HG02759 (cell line): Measurements from ENCODE around the gene FHOD3.

ENCODE experiments used
- ATAC-seq: cut with Tn5 transposase; IDR thresholded peaks from one replicate; pipeline ENCODE4 v1.9.1; 2021; ENCODE audit warnings: mild to moderate bottlenecking, moderate library complexity; ENCODE audit not compliant: unreplicated experiment

The FHOD3 gene

DNA sequence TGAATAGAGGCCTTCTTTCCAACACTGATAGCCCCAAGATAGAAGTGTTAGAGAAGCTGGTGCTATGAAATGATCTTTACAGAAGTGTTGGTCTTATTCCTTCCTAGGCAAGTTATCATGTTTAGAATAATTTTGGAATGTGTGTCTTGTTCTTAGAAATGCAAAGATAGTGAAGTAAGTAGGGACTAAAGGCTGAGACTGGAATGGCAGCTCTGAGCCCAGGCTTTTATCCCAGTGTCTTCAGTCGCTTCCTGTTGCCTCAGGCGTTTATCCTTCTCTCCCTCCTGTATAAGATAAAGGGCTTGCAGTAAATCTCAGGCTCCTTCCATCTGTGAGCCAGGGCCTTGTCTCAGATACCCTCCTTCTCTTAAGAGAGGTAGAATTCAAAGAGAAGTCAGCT, 313.1 kb downstream of the FHOD3 start:
- ATAC-seq, result no peak

- ATAC-seq, result no peak
Observed at GRCh38 chr18:36613069-36613468, 315.6 kb downstream of the FHOD3 start.

DNA sequence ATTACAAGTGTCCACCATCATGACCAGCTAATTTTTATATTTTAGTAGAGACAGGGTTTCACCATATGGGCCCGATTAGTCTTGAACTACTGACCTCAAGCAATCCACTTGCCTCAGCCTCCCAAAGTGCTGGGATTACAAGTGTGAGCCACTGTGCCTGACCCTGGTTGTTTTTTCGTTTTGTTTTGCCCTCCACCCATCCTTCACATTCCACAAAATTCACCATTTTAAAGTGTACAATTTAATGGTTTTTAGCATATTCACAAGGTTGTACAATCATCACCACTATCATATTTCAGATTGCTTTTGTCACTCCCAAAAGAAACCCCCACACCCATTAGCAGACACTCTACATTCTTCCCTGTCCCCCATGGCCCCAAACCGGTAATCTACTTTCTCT, 316.3 kb downstream of the FHOD3 start:
- ATAC-seq, result no peak

GRCh38 chr18:36620788-36621187, 323.3 kb downstream of the FHOD3 start:
- ATAC-seq, result no peak

GRCh38 chr18:36622610-36623009, 325.1 kb downstream of the FHOD3 start:
- no peak for ATAC-seq

DNA sequence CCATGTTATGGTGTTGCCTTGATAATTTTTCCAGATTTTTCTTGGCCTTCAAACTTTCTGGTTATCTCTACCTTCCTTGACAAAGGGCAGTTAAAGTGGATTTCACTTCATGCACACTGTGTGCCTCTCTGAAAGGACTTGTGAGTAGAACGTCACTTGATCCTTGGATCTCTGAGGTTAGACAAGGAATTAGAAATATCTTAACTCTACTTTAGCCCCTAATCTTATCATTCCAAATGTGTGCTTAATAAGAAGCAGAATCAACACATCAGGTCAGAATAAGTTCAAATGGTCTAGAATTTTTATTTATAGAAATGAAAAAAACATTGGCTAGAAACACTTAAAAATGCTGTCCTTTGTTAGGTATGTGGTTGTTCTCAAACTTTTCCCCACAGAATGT, 325.6 kb downstream of the FHOD3 start:
- no peak for ATAC-seq

DNA sequence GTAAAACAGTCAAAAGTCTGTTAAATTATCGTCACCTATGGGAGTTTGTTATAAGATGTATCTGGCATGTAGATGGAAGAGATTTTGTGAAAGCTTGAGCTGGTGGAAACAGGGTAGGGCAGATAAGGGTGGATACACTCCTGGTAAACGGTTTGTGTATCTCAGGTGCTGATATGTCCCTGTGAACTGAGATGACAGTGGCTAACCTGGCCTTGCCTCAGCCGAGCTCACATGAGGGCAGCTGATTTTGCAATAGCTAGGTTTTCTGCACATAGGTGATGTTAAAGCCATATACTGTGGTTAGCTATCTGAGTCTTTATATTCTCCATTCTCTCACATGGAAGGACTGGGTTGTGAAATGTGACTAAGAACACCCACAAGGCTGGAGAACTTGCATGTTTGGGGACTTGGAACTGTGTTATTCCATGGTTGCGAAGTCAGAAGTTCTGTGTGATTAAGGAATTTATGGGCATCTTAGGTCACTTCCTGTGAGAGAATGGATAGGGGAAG, 326.2 kb downstream of the FHOD3 start:
- ATAC-seq, result no peak

- no peak for ATAC-seq
Observed at GRCh38 chr18:36624451-36625167, 327.1 kb downstream of the FHOD3 start.

- ATAC-seq, result no peak
Observed at GRCh38 chr18:36625386-36625785, 327.9 kb downstream of the FHOD3 start.

GRCh38 chr18:36627637-36628036, 330.1 kb downstream of the FHOD3 start:
- ATAC-seq, result no peak

DNA sequence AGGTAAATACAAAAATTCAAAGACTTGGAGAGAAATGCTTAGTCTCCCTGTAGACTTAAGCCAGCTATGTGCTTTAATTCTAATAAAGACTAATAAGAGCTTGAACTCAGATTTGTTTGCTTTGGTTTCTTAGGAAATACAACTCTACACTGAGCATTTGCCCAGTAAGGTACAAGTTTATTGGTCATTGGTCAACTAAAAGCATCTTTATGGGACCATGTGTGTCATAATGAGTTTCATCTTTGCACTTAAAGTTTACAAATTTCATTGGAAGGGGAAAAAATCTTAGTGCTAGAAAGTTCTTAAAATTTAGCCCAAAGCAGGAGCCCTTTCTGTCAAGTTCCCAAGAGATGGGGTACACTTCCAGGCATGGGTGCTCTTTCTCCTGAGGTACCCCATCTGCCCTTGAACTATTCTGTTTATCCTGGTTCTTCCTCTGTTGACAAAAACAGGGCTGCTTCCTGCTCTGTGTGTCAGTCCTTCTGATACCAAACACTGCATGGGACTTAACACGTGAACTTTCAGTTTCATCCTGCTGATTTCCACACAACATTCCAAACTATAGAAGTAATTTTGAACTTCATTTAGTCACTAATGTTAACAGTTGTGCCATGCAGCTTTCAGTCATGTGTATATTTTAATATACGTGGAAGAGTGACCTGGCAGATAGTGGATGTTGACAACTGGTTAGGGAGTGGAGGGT, 331.1 kb downstream of the FHOD3 start:
- ATAC-seq, result no peak

DNA sequence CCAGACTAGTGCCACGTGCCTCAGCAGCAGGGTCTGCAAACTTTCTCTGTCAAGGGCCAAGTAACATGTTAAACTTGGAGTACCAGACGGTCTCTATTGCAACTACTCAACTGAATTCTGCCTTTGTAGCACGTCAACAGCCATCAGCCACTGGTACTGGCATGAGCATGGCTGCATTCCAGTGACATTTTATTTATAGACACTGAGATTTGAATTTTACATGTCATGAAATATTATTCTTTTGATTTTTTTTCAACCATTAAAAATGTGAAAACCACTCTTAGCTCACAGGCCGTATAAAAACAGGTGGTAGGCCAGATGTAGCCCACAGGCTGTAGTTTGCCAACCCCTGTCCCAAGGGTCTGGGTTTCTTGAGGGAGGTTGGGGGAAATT, 331.6 kb downstream of the FHOD3 start:
- ATAC-seq, result no peak

- no peak for ATAC-seq
Observed at GRCh38 chr18:36629836-36630235, 332.3 kb downstream of the FHOD3 start.

DNA sequence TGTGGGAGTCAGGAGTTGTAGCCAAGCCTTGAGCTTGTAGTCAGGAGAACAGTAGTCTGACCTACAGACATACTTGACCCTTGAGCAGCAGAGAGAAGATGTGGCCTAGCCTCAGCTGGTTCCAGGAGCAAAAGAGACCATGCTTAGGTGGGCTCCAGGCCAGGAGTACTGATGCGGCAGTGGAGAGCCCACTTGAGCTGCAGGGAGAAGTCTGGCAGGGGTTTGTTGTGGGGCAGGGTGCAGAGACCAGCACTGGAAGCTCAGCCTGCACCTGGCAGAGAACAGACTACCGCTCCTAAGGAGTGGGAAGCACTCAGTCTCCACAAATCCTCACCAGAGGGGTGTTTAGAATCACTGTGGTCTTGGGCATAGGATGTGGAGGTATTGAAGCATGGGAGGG, 333.4 kb downstream of the FHOD3 start:
- ATAC-seq, result no peak

DNA sequence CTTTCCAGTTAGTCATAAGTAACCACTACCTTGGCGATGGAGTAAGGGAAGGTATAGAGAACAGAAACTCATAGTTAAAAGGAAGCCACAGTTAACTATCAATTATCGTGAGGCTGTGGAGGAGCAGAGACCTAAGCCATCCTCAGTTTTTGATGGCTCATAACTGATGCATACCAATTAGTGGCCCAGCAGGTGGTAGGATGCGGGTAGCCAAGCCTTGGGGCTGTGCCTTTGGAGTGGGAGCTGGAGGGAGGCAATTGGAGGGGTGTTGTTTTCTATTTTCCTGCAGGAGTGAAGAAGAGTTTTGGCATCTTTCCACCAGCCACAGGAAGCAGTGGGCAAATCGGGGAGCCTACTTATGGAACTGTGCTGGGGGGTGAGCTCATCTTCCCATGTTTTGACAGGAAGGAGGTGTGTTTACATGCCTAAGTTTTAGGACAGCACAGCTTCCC, 336.5 kb downstream of the FHOD3 start:
- ATAC-seq, result peak; percentile 18

GRCh38 chr18:36634573-36635216, 337.2 kb downstream of the FHOD3 start:
- ATAC-seq, result no peak

DNA sequence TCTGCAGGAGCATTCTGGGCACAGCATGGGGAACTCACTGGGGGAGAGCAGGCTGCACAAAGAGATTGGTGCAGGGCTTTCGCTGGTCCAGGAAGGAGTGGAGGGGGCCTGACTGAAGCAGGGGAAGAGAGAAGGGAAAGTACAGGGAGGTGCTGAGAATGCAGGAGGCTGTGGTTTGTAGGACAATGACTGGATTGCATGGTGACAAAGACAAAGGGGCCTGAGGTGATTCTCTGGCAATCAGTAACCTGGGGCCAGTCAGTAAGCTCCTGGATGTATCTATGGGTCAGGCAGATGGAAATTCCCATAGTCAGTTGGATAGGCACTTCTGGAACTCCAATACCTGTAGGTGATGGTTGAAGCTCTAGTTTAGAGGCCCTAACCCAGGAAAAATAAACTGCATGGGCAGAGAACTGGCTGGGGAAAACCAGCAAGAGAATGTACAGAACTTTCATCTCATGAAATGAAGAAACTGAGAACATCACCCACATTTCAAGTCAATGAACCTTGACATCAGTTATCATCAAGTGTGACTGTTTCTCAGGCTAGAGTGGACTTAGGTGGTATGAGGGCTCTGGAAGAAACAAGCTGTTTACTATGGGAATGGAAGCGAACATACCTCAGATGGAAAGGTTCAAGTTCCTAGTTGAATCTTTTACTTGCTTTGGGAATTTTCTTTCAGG, 338.0 kb downstream of the FHOD3 start:
- ATAC-seq, result peak; percentile 51

GRCh38 chr18:36636237-36636817, 338.8 kb downstream of the FHOD3 start:
- ATAC-seq, result peak; percentile 10

DNA sequence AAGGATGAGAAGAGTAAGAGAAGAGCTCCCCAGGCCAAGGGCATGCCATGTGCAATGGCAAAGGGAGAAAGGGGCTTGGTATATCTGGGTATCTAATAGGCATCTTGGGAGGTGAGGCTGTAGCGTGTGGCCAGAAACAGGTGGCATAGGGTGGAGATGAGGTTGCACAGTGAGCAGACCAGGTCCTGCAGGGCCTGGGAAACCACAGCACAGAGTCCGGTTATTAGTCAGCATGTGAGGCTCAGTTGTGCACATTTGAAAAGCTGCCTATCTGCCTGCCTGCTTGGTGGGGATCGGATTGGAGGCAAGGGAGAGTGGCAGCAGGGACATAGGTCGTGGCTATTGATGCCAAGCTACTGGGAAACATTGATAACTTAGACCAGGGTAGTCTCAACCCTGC, 340.7 kb downstream of the FHOD3 start:
- peak; percentile 90 for ATAC-seq

DNA sequence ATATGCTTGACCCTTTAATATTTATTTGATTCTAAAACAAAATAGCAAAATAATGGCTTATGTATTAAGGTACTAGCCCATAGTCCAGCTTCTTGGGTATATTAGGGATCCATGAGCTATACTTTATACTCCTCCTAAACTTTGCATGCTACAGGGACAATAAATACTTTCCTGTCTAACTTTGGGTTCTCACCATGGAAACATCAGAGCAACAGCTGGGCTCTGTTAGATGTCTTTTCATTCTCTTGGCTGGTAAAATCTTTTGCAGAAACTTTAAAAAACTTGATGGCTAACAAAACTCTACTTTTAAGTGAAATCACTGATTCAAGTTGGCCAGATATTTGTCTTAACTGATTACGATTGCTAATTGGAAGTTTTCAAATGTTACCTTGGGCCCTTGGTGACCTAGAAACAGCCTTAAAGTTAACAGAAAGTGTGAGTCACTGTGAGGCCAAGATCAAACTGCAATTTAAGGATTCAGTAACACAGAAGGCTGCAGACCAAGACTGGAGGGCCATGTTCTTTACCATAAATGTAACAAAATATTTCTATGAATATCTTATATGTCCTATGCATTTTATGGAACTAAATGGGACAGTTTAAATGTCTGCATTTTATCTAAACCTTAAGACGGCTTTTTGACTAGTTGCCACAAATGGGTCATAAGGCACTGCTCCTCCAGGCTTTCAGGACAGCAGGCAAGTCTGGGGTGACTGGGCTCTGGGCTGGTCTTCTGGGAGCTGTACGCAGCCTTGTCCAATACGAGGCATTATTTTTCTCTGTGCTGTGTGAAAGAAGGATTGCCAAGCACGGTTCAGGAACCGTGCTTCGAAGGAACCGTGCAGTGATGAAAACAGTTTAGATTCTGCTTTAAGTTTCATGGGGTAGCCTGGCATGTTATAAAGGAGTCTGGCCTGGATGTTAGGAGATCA, 342.8 kb downstream of the FHOD3 start:
- ATAC-seq, result no peak
